ENCODE measurements around the gene SERPINH1.

The SERPINH1 gene
- total RNA-seq: 5.2 to 14.2 (median 11.8) reads per million in 4 donors

- peak; percentile 29 to 75 (median 39) for DNase-seq
Observed at GRCh38 chr11:75562048-75562835, at the start of gene SERPINH1. SERPINH1 (plus strand) TSS chr11:75562253; CDS start chr11:75566350, 4,097 bp downstream.

GRCh38 chr11:75513250-75513649 lies 48.8 kb upstream of the SERPINH1 start:
- no peak for DNase-seq

GRCh38 chr11:75514596-75514995 lies 47.5 kb upstream of the SERPINH1 start:
- no peak for DNase-seq

GRCh38 chr11:75516140-75516539 lies 45.9 kb upstream of the SERPINH1 start:
- no peak for DNase-seq

- no peak for DNase-seq
Observed at GRCh38 chr11:75516886-75517285, 45.2 kb upstream of the SERPINH1 start.

- no peak for DNase-seq
Observed at GRCh38 chr11:75518204-75518549, 43.9 kb upstream of the SERPINH1 start.

- DNase-seq: no peak
Observed at GRCh38 chr11:75518771-75519653, 43.0 kb upstream of the SERPINH1 start.

- DNase-seq: no peak
Observed at GRCh38 chr11:75520688-75521087, 41.4 kb upstream of the SERPINH1 start.

GRCh38 chr11:75522286-75523044 lies 39.6 kb upstream of the SERPINH1 start:
- no peak for DNase-seq

- no peak for DNase-seq
Observed at GRCh38 chr11:75523189-75523588, 38.9 kb upstream of the SERPINH1 start.

- DNase-seq: no peak
Observed at GRCh38 chr11:75523811-75524664, 38.0 kb upstream of the SERPINH1 start.

GRCh38 chr11:75524665-75525432 lies 37.2 kb upstream of the SERPINH1 start:
- DNase-seq: peak in 4 of 5 donors; percentile 16 to 33 (median 28)

GRCh38 chr11:75525433-75526191 lies 36.4 kb upstream of the SERPINH1 start, which contains the start of gene GDPD5:
GDPD5 (minus strand) TSS chr11:75525941; CDS start chr11:75477735, 48,206 bp downstream.
- DNase-seq: peak; percentile 82 to 91 (median 85)

- DNase-seq: no peak
Observed at GRCh38 chr11:75526192-75526541, 35.9 kb upstream of the SERPINH1 start.

GRCh38 chr11:75527130-75527529 lies 34.9 kb upstream of the SERPINH1 start:
- DNase-seq: no peak

GRCh38 chr11:75527938-75528735 lies 33.9 kb upstream of the SERPINH1 start:
- DNase-seq: no peak

- DNase-seq: no peak
Observed at GRCh38 chr11:75530577-75530976, 31.5 kb upstream of the SERPINH1 start.

- DNase-seq: no peak
Observed at GRCh38 chr11:75531325-75531724, 30.7 kb upstream of the SERPINH1 start.
